HepG2 (cell line): Measurements from ENCODE around the gene DOHH.

Experiments used
- ELF1 ChIP-seq: sonication (generic); formaldehyde crosslinking; IDR thresholded peaks from 2 replicates; pipeline ENCODE4 v1.4.0; 2020; ENCODE audit warnings: missing genetic modification reagents
- ZNF337 ChIP-seq: sonication (generic); formaldehyde crosslinking; IDR thresholded peaks from 2 replicates; pipeline ENCODE4 v1.5.1; 2020; ENCODE audit warnings: missing genetic modification reagents, low read depth, mild to moderate bottlenecking, borderline replicate concordance
- ZNF501 ChIP-seq: sonication (generic); formaldehyde crosslinking; IDR thresholded peaks from 2 replicates; pipeline ENCODE4 v1.5.1; 2020; ENCODE audit warnings: mild to moderate bottlenecking, moderate library complexity, missing genetic modification reagents
- TF ChIP-seq, protein P1 (sequence below): sonication (generic); formaldehyde crosslinking; IDR thresholded peaks from 2 replicates; pipeline ENCODE4 v1.4.0; 2020; ENCODE audit warnings: missing genetic modification reagents; ENCODE audit errors: not compliant biosample characterization

DNA sequence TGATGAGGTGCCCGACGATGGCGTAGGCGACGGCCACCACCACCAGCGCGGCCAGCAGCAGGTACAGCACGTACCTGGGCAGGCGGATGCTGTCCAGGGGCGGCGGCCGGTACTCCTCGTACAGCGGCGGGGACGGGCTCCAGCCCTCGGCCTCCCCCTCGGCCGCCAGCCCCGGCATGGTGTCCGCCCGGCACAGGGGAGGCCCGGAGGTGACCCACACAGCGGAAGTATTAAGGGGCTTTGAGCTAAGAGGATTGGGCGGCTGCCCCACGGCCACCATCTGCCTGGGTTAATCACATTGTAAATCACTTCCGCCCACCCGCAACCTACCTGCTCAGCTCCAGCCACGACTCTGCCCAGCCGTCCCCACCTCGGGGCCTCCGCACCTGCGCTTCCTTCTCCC is 17.2 kb downstream of the DOHH start, which contains the start of gene SMIM44:
- no peak for TF ChIP-seq ZNF501 (CRISPR knock-in tag)
- TF ChIP-seq ZNF337 (CRISPR knock-in tag): no peak
- TF ChIP-seq ELF1: no peak
- TF ChIP-seq, protein P1, sequence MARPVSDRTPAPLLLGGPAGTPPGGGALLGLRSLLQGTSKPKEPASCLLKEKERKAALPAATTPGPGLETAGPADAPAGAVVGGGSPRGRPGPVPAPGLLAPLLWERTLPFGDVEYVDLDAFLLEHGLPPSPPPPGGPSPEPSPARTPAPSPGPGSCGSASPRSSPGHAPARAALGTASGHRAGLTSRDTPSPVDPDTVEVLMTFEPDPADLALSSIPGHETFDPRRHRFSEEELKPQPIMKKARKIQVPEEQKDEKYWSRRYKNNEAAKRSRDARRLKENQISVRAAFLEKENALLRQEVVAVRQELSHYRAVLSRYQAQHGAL (CRISPR knock-in tag): no peak
